ENCODE data around the gene MKKS. TPM values are rescaled to one million over a fixed set of nuclear protein-coding genes. Genes with fewer than 3 reads are reported as not detected.

The MKKS gene
- total RNA-seq, 1 experiment from 2014 or later, result 19.9 TPM

GRCh38 chr20:10483691-10484090, 49.7 kb upstream of the MKKS start:
- no peaks in the 10 kb centered on the region for H3K36me3 ChIP-seq (ENCODE audit: control insufficient read depth in 1 of 2, insufficient read depth in 2 of 2, low read length in 2 of 2)
- H3K9ac ChIP-seq (ENCODE audit: low read length), result no peak overlapping the region
- H2AFZ ChIP-seq (ENCODE audit: low read depth, low read length, poor library complexity, severe bottlenecking), result no peak overlapping the region
- no peaks in the 10 kb centered on the region for H3K27me3 ChIP-seq (ENCODE audit: insufficient read depth, low read length)
- no peak overlapping the region for H3K4me2 ChIP-seq (ENCODE audit: low read length)
- H3K27ac ChIP-seq (ENCODE audit: low read depth, low read length), result no peak overlapping the region
- H3K79me2 ChIP-seq (ENCODE audit: insufficient read depth, low read length), result 0 out of 2 replicates have a peak, but pooled peaks cover 3% of the 10 kb centered on the region
- ChIA-PET POLR2A (no interaction called here), CTCF (no interaction called here), RAD21 (ENCODE audit: low non-redundant PET in 1 of 2, low total read pairs in 2 of 2, uncharacterized antibody in 2 of 2, unreplicated experiment in 2 of 2) (no interaction called here)
- no peak overlapping the region for H3K4me3 ChIP-seq (replicated peaks in 1 of 2; ENCODE audit: low read depth in 1 of 2, low read length in 2 of 2)
- no peaks in the 10 kb centered on the region for H3K9me2 ChIP-seq (ENCODE audit: insufficient read depth)
- no peak for TF ChIP-seq ELF1 (IDR thresholded peaks at IDR 0.05; ENCODE audit: borderline replicate concordance, low read depth)
- TF ChIP-seq EZH2phosphoT487 (IDR thresholded peaks at IDR 0.05; ENCODE audit: borderline replicate concordance), result no peak
- no peak for TF ChIP-seq ATF3 (IDR thresholded peaks at IDR 0.05)
- TF ChIP-seq SP1 (IDR thresholded peaks at IDR 0.05; ENCODE audit: low read depth), result no peak
- TF ChIP-seq MAX (IDR thresholded peaks at IDR 0.05), result no peak
- no peak for TF ChIP-seq YY1 (IDR thresholded peaks at IDR 0.05; ENCODE audit: extremely low read depth, insufficient replicate concordance, low read depth, low read length)
- peaks cover 0 to 9% of the 10 kb centered on the region in 2 experiments; a peak in 1 of 4 replicates for H3K4me1 ChIP-seq (ENCODE audit: control insufficient read depth in 1 of 2, insufficient read depth in 2 of 2, low read length in 2 of 2)
- no peaks in the 10 kb centered on the region for H3K9me3 ChIP-seq (ENCODE audit: control insufficient read depth in 1 of 2, insufficient read depth in 1 of 2, low read depth in 1 of 2, low read length in 2 of 2)
- DNase-seq (ENCODE audit: low read depth, low spot score), result no peak
- intact Hi-C loops (cut with micrococcal nuclease), result no loop called here
- BruUV-seq (replicated peaks), result no TSS peak
- H4K20me1 ChIP-seq (ENCODE audit: insufficient read depth), result no peaks in the 10 kb centered on the region
- no peak for ATAC-seq

GRCh38 chr20:10481676-10482075, 47.7 kb upstream of the MKKS start:
- no TSS peak for BruUV-seq (replicated peaks)
- ChIA-PET POLR2A (no interaction called here), CTCF (no interaction called here)
- TF ChIP-seq SIN3A (IDR thresholded peaks at IDR 0.05; ENCODE audit: low read depth) (no peak), POLR2AphosphoS5 (IDR thresholded peaks at IDR 0.05; ENCODE audit: low read depth, low read length) (no peak), ATF3 (IDR thresholded peaks at IDR 0.05) (no peak), SRF (IDR thresholded peaks at IDR 0.05; ENCODE audit: low read depth) (no peak), CTCF (IDR thresholded peaks at IDR 0.05 in 2 of 3, conservative IDR thresholded peaks at IDR 0.05 in 1 of 3; ENCODE audit: borderline replicate concordance in 1 of 3, insufficient read depth in 1 of 3, low read depth in 2 of 3, low read length in 2 of 3) (no peak), FOSL1 (IDR thresholded peaks at IDR 0.05; ENCODE audit: low read depth) (no peak), REST (IDR thresholded peaks at IDR 0.05; ENCODE audit: low read depth) (no peak), ELF1 (IDR thresholded peaks at IDR 0.05; ENCODE audit: borderline replicate concordance, low read depth) (no peak), YY1 (IDR thresholded peaks at IDR 0.05; ENCODE audit: extremely low read depth, insufficient replicate concordance, low read depth, low read length) (no peak), EZH2 (IDR thresholded peaks at IDR 0.05) (no peak), CBX3 (IDR thresholded peaks at IDR 0.05; ENCODE audit: low read depth) (no peak), CEBPB (IDR thresholded peaks at IDR 0.05; ENCODE audit: low read depth) (no peak), JUND (IDR thresholded peaks at IDR 0.05) (no peak), SP1 (IDR thresholded peaks at IDR 0.05; ENCODE audit: low read depth) (no peak)

More at GRCh38 chr20:10481676-10482075, 47.7 kb upstream of the MKKS start:
- no peaks in the 10 kb centered on the region; a peak in 1 of 4 replicates for H3K4me1 ChIP-seq (ENCODE audit: control insufficient read depth in 1 of 2, insufficient read depth in 2 of 2, low read length in 2 of 2)
- no peak for ATAC-seq
- H3K9ac ChIP-seq (ENCODE audit: low read length), result no peak overlapping the region
- H3K79me2 ChIP-seq (ENCODE audit: insufficient read depth, low read length), result no peaks in the 10 kb centered on the region
- DNase-seq (ENCODE audit: low read depth, low spot score), result no peak
- no peaks in the 10 kb centered on the region for H3K27me3 ChIP-seq (ENCODE audit: insufficient read depth, low read length)
- H3K9me3 ChIP-seq (ENCODE audit: control insufficient read depth in 1 of 2, insufficient read depth in 1 of 2, low read depth in 1 of 2, low read length in 2 of 2), result no peaks in the 10 kb centered on the region
- no peak overlapping the region for H3K4me2 ChIP-seq (ENCODE audit: low read length)
- H3K36me3 ChIP-seq (ENCODE audit: control insufficient read depth in 1 of 2, insufficient read depth in 2 of 2, low read length in 2 of 2), result no peaks in the 10 kb centered on the region
- no peaks in the 10 kb centered on the region for H3K9me2 ChIP-seq (ENCODE audit: insufficient read depth)
- H3K4me3 ChIP-seq (replicated peaks in 1 of 2; ENCODE audit: low read depth in 1 of 2, low read length in 2 of 2), result no peak overlapping the region
- intact Hi-C loops (cut with micrococcal nuclease), result no loop called here
- H4K20me1 ChIP-seq (ENCODE audit: insufficient read depth), result no peaks in the 10 kb centered on the region
- H3K27ac ChIP-seq (ENCODE audit: low read depth, low read length), result no peak overlapping the region
- RAD21 ChIA-PET (ENCODE audit: low non-redundant PET in 1 of 2, low total read pairs in 2 of 2, uncharacterized antibody in 2 of 2, unreplicated experiment in 2 of 2), result no interaction called here
- H2AFZ ChIP-seq (ENCODE audit: low read depth, low read length, poor library complexity, severe bottlenecking), result no peak overlapping the region

All from HCT116 (cell line).